HG02588 (cell line): Measurements from ENCODE around the gene MYRFL.

Experiments
- ATAC-seq: cut with Tn5 transposase; IDR thresholded peaks from one replicate; pipeline ENCODE4 v1.9.1; 2021; ENCODE audit warnings: mild to moderate bottlenecking, moderate library complexity; ENCODE audit not compliant: unreplicated experiment

Gene MYRFL

DNA sequence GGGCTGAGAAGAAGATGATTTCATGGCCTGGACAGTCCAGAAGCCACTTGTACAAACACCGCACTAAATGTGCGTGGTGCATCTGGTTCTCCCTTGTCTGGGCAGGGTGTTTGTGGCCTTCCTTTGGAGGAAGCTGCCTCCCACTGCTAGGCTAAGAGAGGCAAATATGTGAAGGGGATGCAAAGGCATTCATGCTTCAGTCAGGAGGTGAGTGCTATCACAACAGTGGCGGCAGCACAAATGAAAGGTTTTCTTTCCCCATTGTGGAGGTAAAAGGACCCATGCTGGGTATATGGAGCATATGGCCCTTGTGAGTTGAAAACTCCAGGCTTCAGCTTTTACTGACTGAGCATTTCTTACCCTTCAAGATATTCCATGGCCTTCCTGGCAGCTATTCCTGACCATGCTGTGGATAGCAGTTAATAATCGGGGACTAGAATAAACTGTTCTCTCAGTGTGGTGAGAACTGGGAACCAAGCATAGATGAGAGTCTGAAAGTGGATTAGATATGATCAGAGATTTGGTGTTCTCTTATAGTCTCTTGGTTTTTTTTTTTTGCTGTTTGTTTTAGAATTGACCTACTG, 69.9 kb downstream of the MYRFL start:
- no peak for ATAC-seq

DNA sequence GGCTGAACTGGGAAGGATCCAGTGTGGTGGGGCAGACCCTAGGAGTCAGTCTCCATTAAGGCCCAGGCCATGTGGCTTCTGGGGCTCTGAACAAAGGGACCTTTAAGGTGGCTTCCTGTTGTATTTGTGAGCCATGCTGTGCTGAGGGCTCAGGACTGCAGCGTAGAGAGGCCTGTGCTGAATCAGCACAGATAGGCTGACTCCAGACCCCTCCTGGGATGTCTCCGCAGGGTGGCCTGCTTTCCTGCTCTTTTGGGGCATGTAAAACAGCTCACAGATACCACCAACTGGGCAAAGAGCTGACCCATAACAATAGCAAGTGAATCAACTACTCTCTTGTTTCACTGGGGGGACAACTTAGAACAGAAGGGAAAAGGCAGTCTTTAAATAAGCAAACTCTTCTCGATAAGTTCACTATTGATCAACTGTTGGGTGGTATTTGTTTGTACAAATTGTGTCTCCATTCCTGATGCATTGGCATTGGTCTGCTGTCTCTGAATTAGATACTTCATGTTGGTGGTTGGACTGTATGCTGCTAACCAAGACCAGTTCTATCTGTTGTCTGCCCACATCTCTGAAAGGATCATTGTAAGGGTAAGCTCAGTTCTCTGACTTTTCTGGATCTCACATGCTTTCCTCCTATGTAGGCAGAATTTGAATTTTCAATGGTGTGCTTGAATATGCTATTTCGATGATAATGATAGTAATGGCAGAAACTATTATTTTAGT, 71.8 kb downstream of the MYRFL start:
- ATAC-seq, result no peak

DNA sequence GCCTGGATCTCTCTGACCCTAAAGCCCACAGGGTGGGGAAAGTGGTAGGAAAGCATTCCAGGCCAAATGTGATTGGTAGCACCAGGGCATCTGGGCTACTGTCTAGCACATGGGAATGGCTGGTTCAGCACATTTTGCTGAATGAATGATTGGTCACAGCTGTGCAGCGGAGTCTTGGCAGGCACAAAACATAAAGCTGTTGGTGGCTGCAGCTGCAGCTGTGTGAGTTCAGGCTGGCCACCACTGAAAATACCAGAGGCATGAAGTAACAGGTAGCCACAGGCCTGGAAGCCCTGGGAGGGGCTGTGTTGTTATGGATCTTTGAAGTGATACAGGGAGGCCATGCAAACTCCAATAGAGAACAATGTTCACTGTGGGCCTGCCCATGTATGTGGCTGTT, 72.7 kb downstream of the MYRFL start:
- ATAC-seq, result no peak

DNA sequence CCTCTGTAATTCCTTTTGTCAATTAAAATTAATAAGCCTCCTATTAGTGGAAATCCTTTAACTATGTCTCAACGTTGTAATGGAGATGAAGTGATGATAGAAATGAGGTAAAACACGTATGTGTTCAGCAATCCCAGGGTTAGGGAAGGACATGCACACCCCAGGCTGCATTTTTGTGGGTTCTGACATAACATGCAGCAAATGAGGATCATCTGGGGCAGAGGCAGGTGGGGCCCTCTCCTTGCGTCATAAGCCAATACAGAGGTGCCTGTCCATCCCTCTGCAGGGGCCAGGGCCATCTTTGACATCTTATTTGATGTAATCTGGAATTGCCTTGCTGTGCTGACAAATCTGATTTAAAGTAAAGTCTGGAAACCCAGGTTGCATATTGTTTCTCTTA, 73.2 kb downstream of the MYRFL start:
- ATAC-seq, result no peak

DNA sequence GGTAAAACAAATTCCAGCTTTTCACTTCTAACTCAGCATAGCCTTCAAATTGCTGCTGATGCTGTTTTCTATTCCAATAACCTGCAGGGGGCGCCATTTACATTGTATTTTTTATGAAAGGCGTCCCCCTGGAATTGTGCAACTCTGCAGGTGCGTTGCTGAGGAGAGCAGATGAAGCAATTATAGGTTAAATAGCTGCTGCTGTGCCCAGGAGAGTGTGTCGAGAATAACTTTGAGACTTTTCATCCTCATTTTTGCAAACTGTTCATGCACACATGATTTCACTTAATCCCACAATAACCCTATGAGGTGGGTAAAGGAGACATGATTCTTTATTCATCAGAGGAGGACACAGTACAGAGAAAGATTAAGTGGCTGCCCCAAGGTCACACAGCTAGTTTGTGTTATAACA, 75.7 kb downstream of the MYRFL start:
- peak; percentile 80 for ATAC-seq

DNA sequence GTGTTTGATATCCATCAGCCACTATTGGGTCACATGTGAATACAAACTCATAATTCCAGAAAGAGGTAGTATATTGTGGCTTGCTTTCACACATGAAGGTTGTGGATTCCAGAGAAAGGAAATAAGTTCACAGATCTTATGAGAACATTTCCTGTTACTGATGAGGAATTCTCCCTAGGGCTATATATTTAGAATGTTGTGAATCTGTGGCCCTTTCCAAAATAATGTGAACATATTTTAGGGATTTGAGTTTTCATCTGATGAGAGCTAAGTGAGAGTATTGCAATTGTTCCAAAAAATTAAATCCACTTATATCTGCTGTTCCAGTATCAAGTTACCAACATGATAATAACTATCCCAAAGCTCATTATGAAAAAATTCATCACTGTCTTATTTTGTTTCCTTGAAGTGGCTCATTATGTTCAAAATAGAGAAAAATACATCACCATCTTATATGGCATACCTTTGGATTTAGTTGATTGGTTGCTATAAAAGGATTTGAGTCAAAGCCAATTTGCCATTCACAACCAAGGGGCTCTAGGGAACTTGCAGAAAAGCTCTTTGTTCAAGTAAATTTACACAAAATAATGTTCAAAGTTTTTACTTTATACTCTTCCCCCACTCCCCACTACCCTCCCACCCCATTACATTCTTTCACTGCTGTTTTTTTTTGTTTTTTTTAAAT, 76.3 kb downstream of the MYRFL start:
- no peak for ATAC-seq

DNA sequence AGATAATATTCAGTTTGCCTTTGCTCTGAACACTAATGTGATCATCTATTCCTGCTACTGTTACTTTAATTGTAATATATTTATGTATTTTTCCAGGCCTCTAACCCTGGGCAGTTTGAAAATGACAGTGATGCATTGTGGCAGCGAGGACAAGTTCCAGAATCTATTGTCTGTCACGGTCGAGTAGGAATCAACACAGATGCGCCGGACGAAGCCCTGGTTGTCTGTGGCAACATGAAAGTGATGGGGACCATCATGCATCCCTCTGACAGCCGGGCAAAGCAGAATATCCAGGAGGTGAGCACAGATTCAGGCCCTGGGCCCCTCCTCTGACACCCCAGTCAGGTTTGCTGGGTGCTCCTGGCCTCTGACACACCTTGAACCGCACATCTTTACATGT, 78.5 kb downstream of the MYRFL start:
- no peak for ATAC-seq

DNA sequence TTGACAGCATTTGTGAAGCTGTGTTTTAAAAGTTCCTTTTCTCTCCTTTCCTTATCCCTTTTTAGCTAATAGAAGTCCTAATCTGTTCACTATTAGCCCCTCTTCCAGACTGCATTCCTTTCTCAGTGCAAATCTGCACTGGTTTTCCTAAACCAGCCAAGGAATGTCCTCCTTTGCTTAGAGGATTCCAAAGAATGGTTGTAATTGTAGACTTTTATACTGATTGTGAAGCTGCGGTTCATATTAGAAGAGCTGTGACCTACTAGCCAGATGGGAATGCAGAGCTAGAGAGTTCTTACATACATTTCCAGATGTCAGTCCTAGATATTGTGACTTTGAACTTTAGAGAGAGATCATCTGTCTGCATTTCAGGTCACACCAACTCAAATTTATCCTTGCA, 79.8 kb downstream of the MYRFL start:
- ATAC-seq, result no peak

DNA sequence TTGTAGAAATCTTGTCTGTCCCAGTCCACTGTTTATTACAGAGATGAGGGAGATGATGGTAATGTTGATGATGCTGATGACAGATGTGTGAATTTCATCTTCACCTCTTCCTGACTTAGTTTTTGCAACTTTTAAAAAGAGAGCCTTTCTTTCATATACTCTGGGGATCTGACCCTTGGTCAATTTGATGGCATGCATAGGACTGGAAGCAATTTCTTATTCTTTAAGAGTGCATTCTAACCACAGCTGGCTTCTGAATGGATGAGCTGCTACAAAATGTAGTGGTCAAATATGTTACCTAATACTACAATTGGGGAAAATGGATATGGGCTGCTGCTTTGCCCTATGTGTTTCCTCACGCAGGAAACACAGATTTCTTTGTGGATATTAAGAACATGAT, 80.8 kb downstream of the MYRFL start:
- ATAC-seq, result no peak

DNA sequence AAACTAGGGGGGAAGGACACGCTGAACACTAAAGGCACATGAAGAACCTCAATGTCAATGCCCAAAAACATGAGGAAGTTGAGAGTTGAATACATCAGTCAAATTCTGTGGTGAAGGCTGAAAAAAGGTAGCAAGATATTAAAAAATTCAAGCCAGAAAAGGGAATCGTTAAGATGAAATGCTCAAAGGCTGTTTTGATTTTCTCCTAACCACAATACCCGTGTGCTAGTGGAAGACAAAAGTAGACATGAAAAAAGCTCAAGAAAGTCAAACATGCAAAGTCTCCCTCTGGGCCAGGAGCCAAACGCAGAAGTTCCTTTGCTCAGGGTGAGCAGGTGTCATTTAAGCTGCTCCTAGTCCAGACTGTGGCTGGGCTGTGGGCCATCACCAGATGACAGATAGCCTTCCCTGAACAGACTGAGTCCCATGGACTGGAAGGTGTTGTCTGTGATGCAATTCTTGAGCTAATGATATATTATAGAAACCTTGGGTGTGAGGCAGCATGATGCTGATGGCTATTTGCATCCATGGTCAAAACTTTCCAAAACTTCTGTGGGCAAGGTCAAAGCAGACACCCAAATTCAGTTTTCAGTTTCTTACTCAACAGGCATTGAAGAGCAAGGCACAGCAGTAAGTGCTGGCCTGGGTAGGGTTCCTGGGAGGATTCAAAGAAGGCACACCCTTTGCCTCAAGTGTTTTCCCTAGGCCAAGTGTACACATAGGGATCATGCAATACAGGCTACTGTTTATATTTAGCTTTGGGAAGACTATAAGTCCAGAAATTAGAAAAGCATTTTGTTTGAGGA, 81.6 kb downstream of the MYRFL start:
- peak; percentile 93 for ATAC-seq

DNA sequence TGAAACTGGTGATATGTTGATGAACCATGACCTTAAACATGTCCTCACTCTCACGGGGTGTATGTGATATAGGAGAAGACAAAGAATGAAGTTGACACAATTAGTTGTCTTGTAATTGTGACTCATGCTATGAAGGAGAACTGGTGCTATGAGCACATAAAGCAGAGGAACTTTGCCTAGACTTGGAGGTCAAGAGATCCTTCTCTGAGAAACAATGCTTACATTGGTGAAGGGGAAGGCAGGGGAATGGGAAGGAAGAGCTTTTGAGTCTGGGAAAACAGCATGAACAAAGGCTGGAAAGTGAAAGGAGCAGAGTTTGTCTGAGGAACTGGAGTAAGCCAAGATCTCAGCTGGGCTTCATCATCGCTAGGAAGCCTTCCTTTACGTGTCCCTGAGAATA, 83.2 kb downstream of the MYRFL start:
- ATAC-seq, result no peak

DNA sequence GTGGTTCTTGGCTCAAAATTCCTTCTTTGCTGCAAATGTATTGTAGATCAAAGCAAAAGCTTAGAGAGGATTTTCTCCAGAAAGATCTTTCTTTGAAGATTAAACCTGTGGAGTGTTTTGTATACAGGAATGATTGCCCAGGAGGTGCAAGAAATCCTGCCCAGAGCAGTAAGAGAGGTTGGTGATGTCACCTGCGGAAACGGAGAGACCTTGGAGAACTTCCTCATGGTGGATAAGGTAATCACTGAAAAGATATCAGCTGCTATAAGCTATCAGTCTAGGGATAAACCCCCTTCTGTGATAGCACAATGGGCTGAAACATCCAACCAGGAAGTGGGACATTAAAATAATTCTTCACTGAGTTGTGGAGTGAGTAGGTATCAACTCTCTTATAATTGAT, 85.7 kb downstream of the MYRFL start:
- ATAC-seq, result no peak

DNA sequence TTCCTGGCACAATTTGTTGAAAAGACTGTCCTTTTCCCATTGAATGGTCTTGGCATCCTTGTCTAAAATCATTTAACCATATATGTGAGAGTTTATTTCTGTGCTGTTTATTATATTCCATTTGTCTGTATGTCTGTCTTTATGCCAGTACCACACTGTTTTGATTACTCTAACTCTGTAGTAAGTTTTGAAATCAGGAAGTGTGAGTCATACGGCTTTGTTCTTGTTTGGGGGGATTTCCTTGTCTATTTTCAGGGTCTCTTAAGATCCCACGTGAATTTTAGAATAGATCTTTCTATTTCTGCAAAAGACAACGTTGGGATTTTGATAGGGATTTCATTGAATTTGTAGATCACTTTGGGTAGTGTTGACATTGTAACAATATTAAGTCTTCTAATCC, 88.5 kb downstream of the MYRFL start:
- ATAC-seq, result no peak

DNA sequence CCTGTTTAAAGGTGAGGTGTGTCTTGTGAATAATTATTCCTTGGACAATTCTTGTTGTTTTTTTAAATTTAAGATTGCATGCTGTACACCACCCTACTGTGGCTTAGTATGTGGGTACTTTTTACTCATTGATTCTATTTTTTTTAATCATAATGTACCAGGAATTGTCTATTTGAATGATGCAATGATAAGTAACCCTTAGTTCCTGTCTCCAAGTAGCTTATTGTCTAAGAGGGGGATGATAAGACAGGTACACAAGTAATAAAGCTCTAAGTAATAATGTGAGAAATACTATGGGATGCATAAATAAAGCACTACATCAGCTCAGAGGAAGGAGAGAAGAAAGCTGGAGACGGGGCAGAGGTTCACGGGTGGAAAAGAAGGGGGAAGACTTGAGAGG, 90.9 kb downstream of the MYRFL start:
- ATAC-seq, result no peak

DNA sequence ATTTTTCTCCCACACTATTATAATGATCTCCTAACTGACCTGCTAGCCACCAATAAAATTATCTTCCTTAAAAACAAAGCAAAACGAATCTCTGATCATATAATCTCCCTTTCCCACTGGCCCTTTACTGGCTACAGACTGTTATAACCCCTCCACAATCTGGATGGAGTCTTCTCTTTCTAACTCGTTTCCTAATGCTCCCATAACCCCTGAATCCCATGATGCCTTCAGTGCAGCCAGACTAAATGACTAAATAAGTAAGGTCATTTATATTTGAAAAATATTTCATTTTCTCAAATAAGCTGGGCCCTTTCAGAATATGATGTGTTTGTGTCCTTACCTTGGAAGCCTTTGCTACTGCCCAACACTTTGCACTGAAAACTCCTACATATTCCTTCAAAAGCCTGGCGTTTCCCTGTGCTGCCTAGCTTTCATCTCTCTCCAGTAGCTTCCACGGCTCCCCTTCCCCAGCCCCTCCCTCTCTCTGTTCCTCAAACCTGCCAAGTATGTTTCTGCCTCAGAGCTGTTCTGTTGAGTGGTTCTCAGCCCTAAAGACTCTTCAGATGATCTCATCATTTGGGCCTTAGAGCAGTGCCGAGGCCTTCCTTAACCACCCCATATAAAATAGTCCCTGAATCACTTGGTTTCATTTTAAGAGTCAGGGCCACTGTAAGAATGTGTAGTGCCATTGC, 91.7 kb downstream of the MYRFL start:
- no peak for ATAC-seq

DNA sequence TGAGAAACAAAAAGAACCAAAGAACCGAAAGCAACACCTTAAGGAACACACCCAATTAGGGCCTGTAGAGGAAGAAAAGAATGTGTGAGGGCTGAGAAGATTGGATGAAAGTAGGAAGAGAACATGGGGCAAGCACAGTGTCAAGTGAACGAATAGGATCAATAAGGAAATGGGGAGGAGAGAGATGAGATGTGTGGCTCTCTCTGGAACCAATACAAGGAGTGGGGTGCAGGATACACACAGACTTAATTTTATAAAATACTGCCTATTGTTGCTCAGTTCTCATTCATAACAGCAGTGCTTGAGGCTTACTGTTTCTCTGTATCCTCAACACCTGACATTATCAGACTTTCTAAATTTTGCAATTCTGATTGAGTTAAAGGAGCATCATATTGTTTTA, 93.3 kb downstream of the MYRFL start:
- no peak for ATAC-seq

DNA sequence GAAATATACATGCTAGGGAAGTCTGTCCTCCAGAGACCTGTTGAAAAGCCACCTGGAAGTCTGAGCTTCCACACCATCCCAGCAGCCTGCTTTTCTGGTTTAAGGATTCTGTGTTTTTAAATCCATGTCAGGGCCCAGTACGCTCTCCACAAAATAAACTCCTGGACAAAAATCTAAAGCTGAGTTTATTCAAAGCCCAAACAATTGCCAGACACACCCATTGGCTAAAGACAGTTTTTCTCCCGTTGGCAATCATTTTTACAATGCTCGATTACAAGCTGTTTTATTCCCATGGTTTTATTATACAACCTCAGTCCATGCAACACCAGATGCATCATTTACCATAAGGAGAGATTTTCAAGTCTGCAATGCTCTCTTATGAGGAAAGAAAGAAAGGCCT, 94.5 kb downstream of the MYRFL start:
- ATAC-seq, result no peak

DNA sequence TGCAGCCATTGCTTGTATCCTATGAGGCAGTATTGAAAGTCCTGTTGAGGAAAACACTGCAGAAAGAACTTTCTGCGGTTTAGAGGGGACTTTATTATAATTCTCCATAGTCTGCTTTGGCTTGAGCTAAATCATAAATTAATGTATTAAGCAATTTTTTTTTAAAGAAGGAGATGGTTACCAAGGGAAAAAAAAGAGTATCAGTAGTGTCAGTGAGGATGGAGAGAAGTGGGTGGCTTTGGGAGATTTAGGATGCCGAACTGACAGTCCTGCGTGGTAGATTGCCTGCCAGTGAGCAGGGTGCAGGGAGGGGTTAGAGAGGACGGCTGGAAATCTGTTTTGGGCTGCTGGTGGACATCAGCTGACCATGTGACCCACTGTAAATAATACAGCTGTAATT, 96.8 kb downstream of the MYRFL start:
- ATAC-seq, result no peak

DNA sequence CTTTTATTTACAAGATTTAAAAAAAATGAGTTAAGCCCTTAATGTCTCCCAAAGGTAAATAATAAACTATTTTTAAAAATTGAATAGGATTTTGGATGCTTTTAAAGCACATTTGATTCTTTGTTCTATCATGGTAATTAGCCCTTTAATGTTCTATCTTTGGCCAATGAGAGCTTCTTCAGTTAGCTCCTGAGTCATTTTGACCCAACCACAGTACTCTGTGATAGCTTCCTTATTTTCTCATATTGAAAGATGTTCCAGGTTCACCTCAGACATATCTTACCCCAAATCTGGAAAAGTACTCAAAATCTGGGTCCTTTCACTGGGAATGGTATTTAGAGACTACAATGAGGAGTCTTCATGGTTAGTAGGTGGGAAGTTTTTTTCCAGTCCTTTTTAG, 98.0 kb downstream of the MYRFL start:
- ATAC-seq, result no peak

DNA sequence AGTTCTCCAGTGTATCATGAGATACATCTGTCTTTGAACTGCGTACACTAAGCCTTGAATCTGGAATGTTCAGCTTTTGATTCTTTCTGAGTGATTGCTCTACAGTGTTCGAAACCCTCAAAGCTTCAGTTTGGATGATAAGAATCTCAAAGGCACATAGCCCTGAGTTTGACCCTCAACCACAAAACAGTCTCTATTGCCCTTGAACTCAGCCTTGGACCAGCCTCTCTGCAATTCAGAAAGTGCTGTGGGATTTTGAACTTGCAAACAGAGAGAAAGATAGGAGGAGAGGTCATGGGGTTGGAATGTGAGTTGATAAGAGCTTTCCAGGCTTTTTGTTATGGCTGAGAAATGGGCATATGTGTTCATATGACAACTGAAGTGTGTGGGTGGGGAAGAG, 100.3 kb downstream of the MYRFL start:
- no peak for ATAC-seq

DNA sequence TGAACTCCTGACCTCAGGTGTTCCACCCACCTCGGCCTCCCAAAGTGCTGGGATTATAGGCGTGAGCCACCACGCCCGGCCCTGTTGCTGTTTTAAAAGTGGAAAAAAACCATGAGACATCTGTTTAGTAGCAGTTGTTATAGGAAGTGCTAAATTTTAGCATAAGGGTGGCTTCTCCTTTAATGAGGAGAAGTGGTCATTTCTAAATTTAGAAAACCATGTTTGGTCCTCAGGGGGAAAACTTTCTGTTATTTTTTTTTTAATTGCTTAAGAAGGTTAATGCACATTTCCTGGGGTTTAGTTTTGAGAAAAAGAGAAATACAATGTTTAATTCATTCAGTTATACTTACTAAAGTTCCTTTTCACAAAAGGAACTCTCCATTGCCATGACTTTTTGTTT, 102.1 kb downstream of the MYRFL start:
- no peak for ATAC-seq
